ENCODE data around the gene TBC1D14. TPM values are rescaled to one million over a fixed set of nuclear protein-coding genes. Genes with fewer than 3 reads are reported as not detected.

Gene TBC1D14
- total and polyA plus RNA-seq, 9 of the 15 experiments (the other 6 are each of a cell fraction or from before 2014, with no cell fraction given), result 2.1 to 59.6 (median 44.8) TPM

DNA sequence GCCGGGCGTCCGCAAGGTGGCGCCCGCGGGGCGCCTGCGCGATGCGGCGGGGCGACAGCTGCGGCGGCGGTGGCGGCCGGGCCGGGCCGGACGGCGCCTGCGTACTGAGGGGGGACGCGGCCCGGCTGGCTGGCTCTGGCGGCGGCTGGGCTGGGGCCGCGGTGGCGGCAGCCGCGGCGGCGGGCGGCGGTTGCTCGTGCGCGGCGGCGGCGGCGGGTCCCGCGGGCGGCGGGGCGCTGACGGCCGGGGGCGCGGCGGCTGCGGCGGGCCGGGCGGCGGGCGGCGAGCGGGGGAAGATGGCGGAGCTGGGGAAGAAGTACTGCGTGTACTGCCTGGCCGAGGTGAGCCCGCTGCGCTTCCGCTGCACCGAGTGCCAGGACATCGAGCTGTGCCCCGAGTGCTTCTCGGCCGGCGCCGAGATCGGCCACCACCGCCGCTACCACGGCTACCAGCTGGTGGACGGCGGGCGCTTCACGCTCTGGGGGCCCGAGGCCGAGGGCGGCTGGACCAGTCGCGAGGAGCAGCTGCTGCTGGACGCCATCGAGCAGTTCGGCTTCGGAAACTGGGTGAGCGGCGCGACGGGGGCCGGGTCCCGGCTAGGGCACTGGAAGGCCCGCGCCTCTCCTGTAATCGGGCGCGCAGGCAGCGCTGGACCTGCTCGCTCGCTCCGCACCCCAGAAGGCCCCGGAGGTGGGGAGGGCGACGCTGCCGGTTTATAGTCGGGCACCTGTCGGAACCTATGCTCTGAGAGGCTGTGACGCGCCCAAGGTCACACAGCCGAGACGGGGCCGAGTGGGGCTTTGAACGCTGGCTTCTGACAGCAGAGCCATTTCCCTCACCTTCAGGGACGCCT is 133.9 kb downstream of the TBC1D14 start, which contains the start of gene TADA2B:
Gene TADA2B, plus strand, starts transcription at position 89 of the 853 bp plus-strand sequence. Its CDS starts 208 bp downstream, at position 297.
- H3K4me3 ChIP-seq, result peak within 1 kb of the TSS; percentile 96
- intact Hi-C loops (cut with micrococcal nuclease), result no loop called here
- peak; percentile 42 for FAIRE-seq
- TF ChIP-seq BCOR (IDR thresholded peaks at IDR 0.05) (0 out of 2 replicates have a peak, but pooled peaks have one; percentile 31), HDAC1 (IDR thresholded peaks at IDR 0.05) (peak in 1 of 2 experiments; percentile 50; a peak in 2 of 4 replicates), CCNT2 (IDR thresholded peaks at IDR 0.05; ENCODE audit: borderline replicate concordance, extremely low read depth, insufficient read length, low read depth, low read length) (peak; percentile 32), NR3C1 (CRISPR knock-in tag; IDR thresholded peaks at IDR 0.05) (peak; percentile 66; the same call in 1 of the 2 replicates), SRSF7 (optimal IDR thresholded peaks at IDR 0.05; ENCODE audit: low read depth, low read length) (peak; percentile 47), ZBTB1 (CRISPR knock-in tag; IDR thresholded peaks at IDR 0.05; ENCODE audit: borderline replicate concordance, low read depth) (0 out of 2 replicates have a peak, but pooled peaks have one; percentile 28), CREB3L1 (IDR thresholded peaks at IDR 0.05; ENCODE audit: borderline replicate concordance, low read depth) (0 out of 2 replicates have a peak, but pooled peaks have one; percentile 24), JUN (IDR thresholded peaks at IDR 0.05; ENCODE audit: borderline replicate concordance, low read depth, low read length) (no peak), JUN (CRISPR knock-in tag; IDR thresholded peaks at IDR 0.05; ENCODE audit: borderline replicate concordance) (0 out of 2 replicates have a peak, but pooled peaks have one; percentile 89), TSHZ1 (CRISPR knock-in tag; IDR thresholded peaks at IDR 0.05) (no peak), L3MBTL2 (IDR thresholded peaks at IDR 0.05) (no peak), TOE1 (IDR thresholded peaks at IDR 0.05; ENCODE audit: borderline replicate concordance) (peak; percentile 20; the same call in 1 of the 2 replicates), TOE1 (CRISPR knock-in tag; IDR thresholded peaks at IDR 0.05; ENCODE audit: borderline replicate concordance, low read depth) (0 out of 2 replicates have a peak, but pooled peaks have one; percentile 29)
- TF ChIP-seq, protein P1, sequence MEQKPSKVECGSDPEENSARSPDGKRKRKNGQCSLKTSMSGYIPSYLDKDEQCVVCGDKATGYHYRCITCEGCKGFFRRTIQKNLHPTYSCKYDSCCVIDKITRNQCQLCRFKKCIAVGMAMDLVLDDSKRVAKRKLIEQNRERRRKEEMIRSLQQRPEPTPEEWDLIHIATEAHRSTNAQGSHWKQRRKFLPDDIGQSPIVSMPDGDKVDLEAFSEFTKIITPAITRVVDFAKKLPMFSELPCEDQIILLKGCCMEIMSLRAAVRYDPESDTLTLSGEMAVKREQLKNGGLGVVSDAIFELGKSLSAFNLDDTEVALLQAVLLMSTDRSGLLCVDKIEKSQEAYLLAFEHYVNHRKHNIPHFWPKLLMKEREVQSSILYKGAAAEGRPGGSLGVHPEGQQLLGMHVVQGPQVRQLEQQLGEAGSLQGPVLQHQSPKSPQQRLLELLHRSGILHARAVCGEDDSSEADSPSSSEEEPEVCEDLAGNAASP (IDR thresholded peaks at IDR 0.05), result no peak

More for the DNA sequence above, 133.9 kb downstream of the TBC1D14 start, which contains the start of gene TADA2B:
- H3K4me2 ChIP-seq (ENCODE audit: insufficient read depth, low read length), result peak within 1 kb of the TSS; percentile 86
- no peaks in the 10 kb centered on the region for H3K9me1 ChIP-seq (ENCODE audit: control insufficient read depth, insufficient read depth, low read length)
- ATAC-seq, result peak; percentile 32
- under 1% methylated on average over 64 of the region's 119 CpGs for WGBS (ENCODE audit: insufficient coverage, low coverage, missing lambda C conversion rate)
- peak within 1 kb of the TSS; percentile 79 for H3K27ac ChIP-seq (ENCODE audit: extremely low read depth, low read depth, low read length)
- H2AFZ ChIP-seq (ENCODE audit: low read depth, low read length), result peak within 1 kb of the TSS; percentile 95
- peaks cover 12 to 40% of the 10 kb centered on the region in 2 experiments; a peak in 4 of 5 replicates for H3K4me1 ChIP-seq (replicated peaks in 1 of 2; ENCODE audit: control insufficient read depth in 2 of 2, insufficient read depth in 2 of 2, low read length in 2 of 2)
- peak within 1 kb of the TSS; percentile 87 to 100 for H3K9ac ChIP-seq (ENCODE audit: insufficient read depth in 1 of 2, low read depth in 2 of 2, low read length in 2 of 2)
- H3K27me3 ChIP-seq (ENCODE audit: control insufficient read depth in 2 of 2, insufficient read depth in 2 of 2, low read length in 2 of 2), result no peaks in the 10 kb centered on the region
- H3K36me3 ChIP-seq (ENCODE audit: control insufficient read depth, insufficient read depth, low read length), result peaks cover 9% of the 10 kb centered on the region; the same call in 1 of the 3 replicates
- POLR2A ChIA-PET, result interaction anchor here (0.6 to 1.6 kb wide), 14 partner anchors 9 to 142 kb away, joined by 3 to 7 read pairs (median 4); no protein-coding TSS in a partner anchor
- in situ Hi-C loops (cut with MboI), result no loop called here
- CTCF ChIA-PET (ENCODE audit: low intra/inter-chr PET ratio), result interaction anchor here (0.8 to 1.4 kb wide), 3 partner anchors 27 to 134 kb away, joined by 3 to 6 read pairs (median 5); partner anchors contain the start of gene TBC1D14
- TSS peak; percentile 41 for BruUV-seq (replicated peaks)
- H3K9me3 ChIP-seq (replicated peaks; ENCODE audit: control insufficient read depth, insufficient read depth, low read depth, low read length), result no peaks in the 10 kb centered on the region
- H4K20me1 ChIP-seq (replicated peaks; ENCODE audit: control insufficient read depth, insufficient read depth, low read length), result peaks cover 18% of the 10 kb centered on the region
- peak; percentile 47 to 57 (median 54) for DNase-seq (ENCODE audit: extremely low read depth in 1 of 4, low spot score in 3 of 4)
- H3K79me2 ChIP-seq (ENCODE audit: control insufficient read depth, insufficient read depth, low read length), result peaks cover 49% of the 10 kb centered on the region

Measured in K562 (cell line).